MM.1S (cell line): ENCODE measurements around the gene TMTC2.

Experiments
- EZH2 ChIP-seq: fragments of 300-600 bp; sonication (generic); optimal IDR thresholded peaks from 2 replicates; pipeline ENCODE3; 2017; ENCODE audit warnings: low read depth, mild to moderate bottlenecking, antibody characterized with exemption, low read length, mixed read lengths
- EZH2phosphoT487 ChIP-seq: fragments of 300-600 bp; sonication (generic); IDR thresholded peaks from 2 replicates; pipeline ENCODE4 v1.6.1; 2018; ENCODE audit warnings: antibody characterized with exemption, low read length
- TF ChIP-seq, protein P1 (sequence below): fragments of 300-600 bp; sonication (generic); IDR thresholded peaks from 2 replicates; pipeline ENCODE4 v1.5.1; 2016; ENCODE audit warnings: antibody characterized with exemption, low read length, mixed read lengths

DNA sequence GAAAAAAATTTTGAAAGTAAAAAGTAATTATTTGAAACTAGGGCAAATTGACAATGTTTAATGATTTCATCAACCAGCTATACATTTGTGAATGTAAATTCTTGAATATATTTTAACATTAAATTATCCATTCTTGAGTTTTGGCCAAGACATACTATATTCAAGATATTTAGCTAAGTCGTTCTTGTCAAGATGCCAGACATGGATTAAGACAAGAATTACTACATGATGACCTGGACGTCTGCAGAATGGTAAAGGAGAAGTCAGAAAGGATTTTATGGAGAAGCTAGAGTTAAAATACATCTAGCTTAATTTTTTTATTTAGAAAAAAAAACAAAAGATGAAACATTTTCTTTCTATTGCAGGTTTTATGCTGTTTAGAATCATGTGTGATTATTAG lies 255.8 kb downstream of the TMTC2 start:
- TF ChIP-seq EZH2phosphoT487, result no peak
- TF ChIP-seq, protein P1, sequence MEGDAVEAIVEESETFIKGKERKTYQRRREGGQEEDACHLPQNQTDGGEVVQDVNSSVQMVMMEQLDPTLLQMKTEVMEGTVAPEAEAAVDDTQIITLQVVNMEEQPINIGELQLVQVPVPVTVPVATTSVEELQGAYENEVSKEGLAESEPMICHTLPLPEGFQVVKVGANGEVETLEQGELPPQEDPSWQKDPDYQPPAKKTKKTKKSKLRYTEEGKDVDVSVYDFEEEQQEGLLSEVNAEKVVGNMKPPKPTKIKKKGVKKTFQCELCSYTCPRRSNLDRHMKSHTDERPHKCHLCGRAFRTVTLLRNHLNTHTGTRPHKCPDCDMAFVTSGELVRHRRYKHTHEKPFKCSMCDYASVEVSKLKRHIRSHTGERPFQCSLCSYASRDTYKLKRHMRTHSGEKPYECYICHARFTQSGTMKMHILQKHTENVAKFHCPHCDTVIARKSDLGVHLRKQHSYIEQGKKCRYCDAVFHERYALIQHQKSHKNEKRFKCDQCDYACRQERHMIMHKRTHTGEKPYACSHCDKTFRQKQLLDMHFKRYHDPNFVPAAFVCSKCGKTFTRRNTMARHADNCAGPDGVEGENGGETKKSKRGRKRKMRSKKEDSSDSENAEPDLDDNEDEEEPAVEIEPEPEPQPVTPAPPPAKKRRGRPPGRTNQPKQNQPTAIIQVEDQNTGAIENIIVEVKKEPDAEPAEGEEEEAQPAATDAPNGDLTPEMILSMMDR, result no peak
- no peak for TF ChIP-seq EZH2
